ENCODE measurements around the gene INMT.

GRCh38 chr7:30799206-30799975 is 47.5 kb downstream of the INMT start:
- TF ChIP-seq, protein P1, sequence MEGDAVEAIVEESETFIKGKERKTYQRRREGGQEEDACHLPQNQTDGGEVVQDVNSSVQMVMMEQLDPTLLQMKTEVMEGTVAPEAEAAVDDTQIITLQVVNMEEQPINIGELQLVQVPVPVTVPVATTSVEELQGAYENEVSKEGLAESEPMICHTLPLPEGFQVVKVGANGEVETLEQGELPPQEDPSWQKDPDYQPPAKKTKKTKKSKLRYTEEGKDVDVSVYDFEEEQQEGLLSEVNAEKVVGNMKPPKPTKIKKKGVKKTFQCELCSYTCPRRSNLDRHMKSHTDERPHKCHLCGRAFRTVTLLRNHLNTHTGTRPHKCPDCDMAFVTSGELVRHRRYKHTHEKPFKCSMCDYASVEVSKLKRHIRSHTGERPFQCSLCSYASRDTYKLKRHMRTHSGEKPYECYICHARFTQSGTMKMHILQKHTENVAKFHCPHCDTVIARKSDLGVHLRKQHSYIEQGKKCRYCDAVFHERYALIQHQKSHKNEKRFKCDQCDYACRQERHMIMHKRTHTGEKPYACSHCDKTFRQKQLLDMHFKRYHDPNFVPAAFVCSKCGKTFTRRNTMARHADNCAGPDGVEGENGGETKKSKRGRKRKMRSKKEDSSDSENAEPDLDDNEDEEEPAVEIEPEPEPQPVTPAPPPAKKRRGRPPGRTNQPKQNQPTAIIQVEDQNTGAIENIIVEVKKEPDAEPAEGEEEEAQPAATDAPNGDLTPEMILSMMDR (IDR thresholded peaks at IDR 0.05), result no peak
- TF ChIP-seq EZH2 (IDR thresholded peaks at IDR 0.05; ENCODE audit: borderline replicate concordance, insufficient read depth, low read depth, low read length, poor library complexity, severe bottlenecking), result no peak
